ENCODE data around the gene ASTN1.
A peak's percentile ranks its signal among the peaks of the same experiment; 100 is the strongest.

ASTN1 gene

DNA sequence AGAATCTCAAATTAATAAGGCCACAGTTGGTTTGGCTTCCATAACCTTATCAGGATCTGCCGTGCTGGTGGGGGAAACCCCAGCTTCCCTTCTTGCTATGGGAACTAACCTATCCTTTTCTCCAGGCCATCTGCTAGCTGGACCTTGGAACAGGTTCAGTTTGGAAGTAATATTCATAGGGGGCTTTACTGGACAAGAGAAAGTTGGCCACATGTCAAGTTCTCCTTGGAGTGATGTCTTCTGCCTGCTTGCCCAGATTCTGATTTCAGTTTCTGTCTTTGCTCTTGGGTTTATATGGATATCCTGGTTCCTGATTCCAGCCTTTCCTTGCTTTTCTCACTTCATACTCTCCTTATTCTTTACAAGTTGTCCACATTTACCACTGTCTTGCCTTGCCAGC is 279.6 kb downstream of the ASTN1 start:
- no peak overlapping the region for H3K4me3 ChIP-seq (replicated peaks; ENCODE audit: low read depth, low read length)
- no peak for DNase-seq (ENCODE audit: extremely low read depth, insufficient read length)
- no peaks in the 10 kb centered on the region for H3K36me3 ChIP-seq (ENCODE audit: control insufficient read depth, insufficient read depth, low read length)
- TF ChIP-seq, protein P1, sequence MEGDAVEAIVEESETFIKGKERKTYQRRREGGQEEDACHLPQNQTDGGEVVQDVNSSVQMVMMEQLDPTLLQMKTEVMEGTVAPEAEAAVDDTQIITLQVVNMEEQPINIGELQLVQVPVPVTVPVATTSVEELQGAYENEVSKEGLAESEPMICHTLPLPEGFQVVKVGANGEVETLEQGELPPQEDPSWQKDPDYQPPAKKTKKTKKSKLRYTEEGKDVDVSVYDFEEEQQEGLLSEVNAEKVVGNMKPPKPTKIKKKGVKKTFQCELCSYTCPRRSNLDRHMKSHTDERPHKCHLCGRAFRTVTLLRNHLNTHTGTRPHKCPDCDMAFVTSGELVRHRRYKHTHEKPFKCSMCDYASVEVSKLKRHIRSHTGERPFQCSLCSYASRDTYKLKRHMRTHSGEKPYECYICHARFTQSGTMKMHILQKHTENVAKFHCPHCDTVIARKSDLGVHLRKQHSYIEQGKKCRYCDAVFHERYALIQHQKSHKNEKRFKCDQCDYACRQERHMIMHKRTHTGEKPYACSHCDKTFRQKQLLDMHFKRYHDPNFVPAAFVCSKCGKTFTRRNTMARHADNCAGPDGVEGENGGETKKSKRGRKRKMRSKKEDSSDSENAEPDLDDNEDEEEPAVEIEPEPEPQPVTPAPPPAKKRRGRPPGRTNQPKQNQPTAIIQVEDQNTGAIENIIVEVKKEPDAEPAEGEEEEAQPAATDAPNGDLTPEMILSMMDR (IDR thresholded peaks at IDR 0.05; ENCODE audit: insufficient read depth, low read length, poor library complexity, severe bottlenecking) = no peak
- no peaks in the 10 kb centered on the region; the same call in 1 of the 2 replicates for H3K27me3 ChIP-seq (replicated peaks; ENCODE audit: control insufficient read depth, insufficient read depth, low read length)

DNA sequence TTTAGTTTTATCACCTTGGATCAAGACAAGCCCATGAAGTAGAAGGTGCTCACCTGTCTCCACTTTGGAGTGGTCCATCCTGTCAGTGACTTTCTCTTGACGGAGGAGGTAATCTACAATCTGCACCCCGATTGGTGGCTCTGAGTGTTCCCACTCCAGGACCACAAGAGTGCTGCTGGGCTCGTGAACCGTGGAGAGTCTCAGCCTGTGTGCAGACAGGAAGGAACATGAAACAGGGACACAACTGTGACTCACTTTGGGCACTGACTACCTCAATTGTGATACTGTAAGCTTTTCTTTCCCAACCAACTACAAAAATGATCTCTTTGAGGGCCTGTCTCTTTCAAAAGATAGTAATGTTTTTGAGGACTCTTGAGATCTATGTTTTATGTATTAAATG is 280.2 kb downstream of the ASTN1 start:
- Histone ChIP-seq H3K4me3 (replicated peaks; ENCODE audit: low read depth, low read length) (no peak overlapping the region), H3K27me3 (replicated peaks; ENCODE audit: control insufficient read depth, insufficient read depth, low read length) (no peaks in the 10 kb centered on the region; the same call in 1 of the 2 replicates), H3K36me3 (ENCODE audit: control insufficient read depth, insufficient read depth, low read length) (no peaks in the 10 kb centered on the region)
- DNase-seq (ENCODE audit: extremely low read depth, insufficient read length) = no peak
- TF ChIP-seq, protein P1 (IDR thresholded peaks at IDR 0.05; ENCODE audit: insufficient read depth, low read length, poor library complexity, severe bottlenecking) = no peak

DNA sequence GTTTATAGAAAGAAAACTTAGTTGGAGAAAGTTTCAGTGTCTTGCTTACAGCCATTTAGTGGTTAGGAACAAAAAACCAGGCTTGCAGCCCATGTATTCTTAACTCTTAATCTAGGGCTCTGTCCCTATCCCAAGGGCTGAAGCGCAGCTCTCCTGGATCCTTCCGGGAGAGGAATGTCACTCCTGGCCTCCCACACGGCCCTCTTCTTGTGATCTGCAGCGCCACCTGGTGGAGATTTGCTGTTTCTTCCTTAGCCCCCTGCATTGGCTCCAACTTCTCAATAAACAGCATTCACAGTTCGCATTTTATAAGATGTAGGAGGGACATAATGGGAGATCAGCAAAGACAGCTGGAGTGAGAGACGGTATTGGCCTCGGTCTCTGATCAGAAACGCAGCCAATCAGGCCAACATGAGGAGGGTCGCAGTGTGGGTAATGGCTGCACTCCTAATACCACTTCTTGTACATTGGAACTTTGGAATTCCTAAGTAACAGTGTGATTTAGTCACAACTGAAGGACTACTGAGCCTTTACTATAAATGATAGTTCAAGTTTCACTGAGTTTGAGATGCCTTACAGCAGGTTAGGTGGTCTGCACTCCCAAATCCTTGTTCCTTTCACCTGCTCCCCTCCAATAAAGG is 283.4 kb downstream of the ASTN1 start:
- H3K27me3 ChIP-seq (replicated peaks; ENCODE audit: control insufficient read depth, insufficient read depth, low read length) = peaks cover 2% of the 10 kb centered on the region
- no peaks in the 10 kb centered on the region for H3K36me3 ChIP-seq (ENCODE audit: control insufficient read depth, insufficient read depth, low read length)
- TF ChIP-seq, protein P1 (IDR thresholded peaks at IDR 0.05; ENCODE audit: insufficient read depth, low read length, poor library complexity, severe bottlenecking) = peak; percentile 82

DNA sequence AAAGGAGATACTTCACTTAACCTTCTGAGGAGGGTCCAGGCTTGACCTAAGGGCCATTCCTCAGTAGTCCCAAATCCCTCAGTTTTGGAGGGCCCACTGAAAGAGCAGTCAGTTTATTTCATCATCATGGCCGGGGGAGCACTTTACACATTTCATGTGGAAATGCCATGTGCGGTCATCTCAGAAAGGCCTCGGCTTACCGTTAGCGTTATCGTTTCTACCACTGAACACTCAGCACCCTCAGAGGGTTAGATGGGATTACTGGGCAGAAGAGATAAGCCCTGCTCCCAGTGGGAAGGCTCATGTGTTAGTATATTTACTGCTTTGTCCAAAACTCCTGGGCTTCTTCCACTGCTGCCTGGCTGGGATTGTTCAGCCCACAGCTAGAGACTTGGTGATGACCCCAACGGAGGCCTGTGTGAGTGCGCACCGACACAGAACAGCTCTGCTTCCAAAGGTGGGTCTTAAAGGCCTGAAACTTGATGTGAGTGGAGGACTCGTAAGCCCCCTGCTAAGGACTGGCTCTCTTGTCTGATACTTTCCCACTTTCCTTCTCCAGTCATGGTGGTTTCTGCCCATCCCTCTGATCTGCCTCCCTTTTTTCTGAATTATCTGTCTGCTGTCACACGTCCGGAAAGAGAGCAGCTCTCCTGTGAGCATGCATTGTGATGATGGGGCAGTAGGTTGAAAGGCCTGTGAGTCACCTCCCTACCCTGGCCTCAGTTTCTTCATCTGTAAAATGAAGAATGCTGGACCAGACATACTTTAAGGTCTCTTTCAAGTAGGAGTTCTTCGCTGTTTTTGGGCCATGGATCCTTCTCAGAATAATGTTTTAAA is 284.5 kb downstream of the ASTN1 start:
- Histone ChIP-seq H3K27me3 (replicated peaks; ENCODE audit: control insufficient read depth, insufficient read depth, low read length) (peaks cover 2% of the 10 kb centered on the region), H3K4me3 (replicated peaks; ENCODE audit: low read depth, low read length) (no peak overlapping the region), H3K36me3 (ENCODE audit: control insufficient read depth, insufficient read depth, low read length) (no peaks in the 10 kb centered on the region)
- DNase-seq (ENCODE audit: extremely low read depth, insufficient read length) = no peak
- TF ChIP-seq, protein P1 (IDR thresholded peaks at IDR 0.05; ENCODE audit: insufficient read depth, low read length, poor library complexity, severe bottlenecking) = no peak

More for the DNA sequence above, 283.4 kb downstream of the ASTN1 start:
- DNase-seq (ENCODE audit: extremely low read depth, insufficient read length) = no peak
- no peak overlapping the region for H3K4me3 ChIP-seq (replicated peaks; ENCODE audit: low read depth, low read length)

DNA sequence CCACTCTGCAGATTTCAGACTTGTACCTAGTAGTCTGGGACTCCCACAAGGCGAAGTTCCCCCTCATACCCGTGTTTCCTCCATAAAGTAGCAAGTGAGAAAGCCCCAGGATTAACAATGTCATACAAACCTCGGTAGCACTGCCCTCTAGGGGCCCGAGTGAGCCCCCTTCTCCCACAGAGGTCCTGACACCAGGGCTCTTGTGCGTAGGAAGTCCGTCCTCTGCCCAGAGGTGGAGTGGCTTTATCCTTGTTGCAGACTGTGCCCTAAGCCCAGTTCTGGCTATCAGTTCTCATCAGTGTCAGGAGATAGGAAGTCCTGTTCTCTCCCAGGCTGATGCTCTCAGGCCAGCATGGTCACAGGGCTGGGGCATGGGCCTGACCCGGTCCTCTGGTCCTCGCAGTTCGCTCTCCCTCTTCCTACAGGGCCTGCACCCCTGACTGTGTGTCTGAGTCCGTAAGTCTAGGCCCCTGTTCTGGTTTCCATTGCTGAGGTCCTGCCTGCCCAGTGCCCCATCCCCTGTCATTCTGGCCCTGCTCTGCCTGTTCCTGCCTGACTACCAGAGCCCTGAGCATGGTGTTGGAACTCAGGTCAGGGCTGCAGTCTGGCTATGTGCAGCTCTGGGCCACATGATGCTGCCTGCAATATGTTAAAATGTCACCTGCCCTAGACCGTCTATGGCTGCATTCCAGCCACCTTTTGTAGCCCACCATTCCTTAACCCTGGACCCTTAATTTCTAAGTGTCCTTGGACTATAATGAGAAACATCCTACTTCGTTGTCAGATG is 285.6 kb downstream of the ASTN1 start:
- TF ChIP-seq, protein P1 (IDR thresholded peaks at IDR 0.05; ENCODE audit: insufficient read depth, low read length, poor library complexity, severe bottlenecking) = peak; percentile 33
- Histone ChIP-seq H3K36me3 (ENCODE audit: control insufficient read depth, insufficient read depth, low read length) (no peaks in the 10 kb centered on the region), H3K4me3 (replicated peaks; ENCODE audit: low read depth, low read length) (no peak overlapping the region), H3K27me3 (replicated peaks; ENCODE audit: control insufficient read depth, insufficient read depth, low read length) (peaks cover 2% of the 10 kb centered on the region)
- no peak for DNase-seq (ENCODE audit: extremely low read depth, insufficient read length)

All from GM06990 (cell line).